Thyroid gland (tissue), 4 donors: ENCODE results near the gene PTPRU. TPM values are rescaled to one million over a fixed set of nuclear protein-coding genes. Genes with fewer than 3 reads are reported as not detected.

Experiments used
- DNase-seq, 2 donors: peaks; one replicate each; pipeline ENCODE4 v3.0.0-alpha.2; 2019
- H3K27ac ChIP-seq, 3 donors: fragments of 200-600 bp; sonication (generic); 1 replicate in 2 of 3; 2 replicates in 1 of 3; pipeline ENCODE4 v1.5.1; 2016 to 2019; ENCODE audit warnings: mild to moderate bottlenecking in 1 of 3, moderate library complexity in 1 of 3
- H3K27me3 ChIP-seq: fragments of 200-600 bp; sonication (generic); one replicate; pipeline ENCODE4 v1.5.1; 2019
- H3K36me3 ChIP-seq, 2 donors: fragments of 200-600 bp; sonication (generic); one replicate each; pipeline ENCODE4 v1.5.1; 2016 to 2019
- H3K4me1 ChIP-seq, 2 donors: fragments of 200-600 bp; sonication (generic); one replicate each; pipeline ENCODE4 v1.5.1; 2017 to 2019
- H3K4me3 ChIP-seq, 3 donors: fragments of 200-600 bp; sonication (generic); replicated peaks in 1 of 3; 1 replicate in 2 of 3; 2 replicates in 1 of 3; pipeline ENCODE4 v1.5.1; 2016; ENCODE audit warnings: mild to moderate bottlenecking in 1 of 3
- H3K9me3 ChIP-seq: fragments of 200-600 bp; sonication (generic); one replicate; pipeline ENCODE4 v1.5.1; 2017
- POLR2A ChIP-seq, 2 donors: fragments of 450-650 bp; IDR thresholded peaks; one replicate each; pipeline ENCODE4 v1.6.1; 2017; ENCODE audit warnings: antibody characterized with exemption in 2 of 2, mild to moderate bottlenecking in 2 of 2, moderate library complexity in 1 of 2
- WGBS, 2 donors: methylation state at CpG; one replicate each; pipeline ENCODE4 v1.1.5; 2017; 5-methylcytosine and 5-hydroxymethylcytosine counted together
- intact Hi-C: fragments of 100-400 bp; cut with DNase I; formaldehyde crosslinking; loops from one replicate; pipeline ENCODE4 v1.15.1; 2023
- total RNA-seq, 4 donors: library from RNA; depleted of rRNA; stranded (reverse); fragments of >200 nt; gene quantifications; one replicate each; pipeline ENCODE4 v1.2.3, GENCODE V29; 2016
- TF ChIP-seq, protein P1 (sequence below), 6 experiments: fragments of 200-600 bp in 3 of 6; fragments of 450-650 bp in 3 of 6; sonication (generic) in 3 of 6; IDR thresholded peaks; one replicate each; pipeline ENCODE4 v1.5.1; 2016 to 2019; ENCODE audit warnings: antibody characterized with exemption in 6 of 6, mild to moderate bottlenecking in 2 of 6, inconsistent platforms in 1 of 6, moderate library complexity in 1 of 6

PTPRU gene
- total RNA-seq, 4 donors from 2014 or later = 12.4 to 30.0 (median 17.9) TPM

DNA sequence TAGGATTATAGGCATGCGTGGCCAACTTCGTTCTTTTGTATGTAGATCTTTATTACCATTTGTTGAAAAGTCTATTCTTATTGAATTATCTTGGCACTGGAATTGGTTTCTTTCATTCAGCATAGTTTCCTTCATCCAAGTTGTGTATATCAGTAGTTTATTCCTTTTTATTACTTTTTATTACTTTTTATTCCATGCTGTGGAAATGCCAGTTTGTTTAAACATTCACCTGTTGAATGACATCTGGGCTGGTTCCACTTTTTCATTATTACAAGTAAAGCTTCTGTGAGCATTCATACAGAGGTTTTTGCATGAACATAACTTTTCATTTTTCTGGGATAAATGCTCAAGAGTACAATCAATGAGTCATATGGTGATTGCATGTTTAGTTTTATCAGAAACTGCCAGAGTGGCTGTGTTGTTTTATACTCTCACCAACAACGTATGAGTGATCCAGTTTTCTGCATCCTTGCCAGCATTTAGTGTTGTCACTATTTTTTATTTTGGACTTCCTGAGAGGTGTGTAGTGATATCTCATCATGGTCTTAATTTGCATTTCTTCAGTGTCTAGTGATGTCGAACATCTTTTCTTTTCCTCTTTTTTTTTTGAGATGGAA lies 28.6 kb downstream of the PTPRU start:
- DNase-seq = no peak
- Histone ChIP-seq H3K4me3 (no peak overlapping the region), H3K36me3 (no peaks in the 10 kb centered on the region), H3K27ac (no peak overlapping the region), H3K27me3 (no peaks in the 10 kb centered on the region), H3K4me1 (peaks cover 2 to 4% of the 10 kb centered on the region in 2 donors), H3K9me3 (no peaks in the 10 kb centered on the region)
- intact Hi-C loops = no loop called here
- 83 to 93% methylated on average over 4 of the region's 4 CpGs for WGBS, 2 donors
- TF ChIP-seq, protein P1, sequence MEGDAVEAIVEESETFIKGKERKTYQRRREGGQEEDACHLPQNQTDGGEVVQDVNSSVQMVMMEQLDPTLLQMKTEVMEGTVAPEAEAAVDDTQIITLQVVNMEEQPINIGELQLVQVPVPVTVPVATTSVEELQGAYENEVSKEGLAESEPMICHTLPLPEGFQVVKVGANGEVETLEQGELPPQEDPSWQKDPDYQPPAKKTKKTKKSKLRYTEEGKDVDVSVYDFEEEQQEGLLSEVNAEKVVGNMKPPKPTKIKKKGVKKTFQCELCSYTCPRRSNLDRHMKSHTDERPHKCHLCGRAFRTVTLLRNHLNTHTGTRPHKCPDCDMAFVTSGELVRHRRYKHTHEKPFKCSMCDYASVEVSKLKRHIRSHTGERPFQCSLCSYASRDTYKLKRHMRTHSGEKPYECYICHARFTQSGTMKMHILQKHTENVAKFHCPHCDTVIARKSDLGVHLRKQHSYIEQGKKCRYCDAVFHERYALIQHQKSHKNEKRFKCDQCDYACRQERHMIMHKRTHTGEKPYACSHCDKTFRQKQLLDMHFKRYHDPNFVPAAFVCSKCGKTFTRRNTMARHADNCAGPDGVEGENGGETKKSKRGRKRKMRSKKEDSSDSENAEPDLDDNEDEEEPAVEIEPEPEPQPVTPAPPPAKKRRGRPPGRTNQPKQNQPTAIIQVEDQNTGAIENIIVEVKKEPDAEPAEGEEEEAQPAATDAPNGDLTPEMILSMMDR (IDR thresholded peaks at IDR 0.05) = no peak
- TF ChIP-seq POLR2A (IDR thresholded peaks at IDR 0.05) = no peak

DNA sequence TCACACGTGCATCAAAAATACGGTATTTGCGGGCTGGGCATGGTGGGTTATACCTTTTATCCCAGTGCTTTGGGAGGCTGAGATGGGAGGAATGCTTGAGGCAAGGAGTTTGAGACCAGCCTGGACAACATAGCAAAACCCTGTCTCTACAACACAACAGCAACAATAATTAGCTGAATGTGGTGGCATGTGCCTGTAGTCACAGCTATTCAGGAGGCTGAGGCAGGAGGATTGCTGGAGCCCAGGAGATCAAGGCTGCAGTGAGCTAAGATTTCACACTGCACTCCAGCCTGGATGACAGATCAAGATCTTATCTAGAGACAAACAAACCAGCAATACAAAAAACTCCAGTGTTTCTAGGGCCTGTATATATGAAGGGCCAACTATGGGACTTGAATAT lies 30.6 kb downstream of the PTPRU start:
- TF ChIP-seq, protein P1 (IDR thresholded peaks at IDR 0.05) = no peak
- TF ChIP-seq POLR2A (IDR thresholded peaks at IDR 0.05) = no peak
- no peak overlapping the region for H3K27ac ChIP-seq
- DNase-seq = no peak
- H3K36me3 ChIP-seq = no peaks in the 10 kb centered on the region
- H3K27me3 ChIP-seq = no peaks in the 10 kb centered on the region
- no peaks in the 10 kb centered on the region for H3K9me3 ChIP-seq
- H3K4me1 ChIP-seq = peaks cover 7 to 9% of the 10 kb centered on the region in 2 donors
- 92 to 95% methylated on average over 3 of the region's 3 CpGs for WGBS, 2 donors
- no peak overlapping the region for H3K4me3 ChIP-seq
- intact Hi-C loops = no loop called here

DNA sequence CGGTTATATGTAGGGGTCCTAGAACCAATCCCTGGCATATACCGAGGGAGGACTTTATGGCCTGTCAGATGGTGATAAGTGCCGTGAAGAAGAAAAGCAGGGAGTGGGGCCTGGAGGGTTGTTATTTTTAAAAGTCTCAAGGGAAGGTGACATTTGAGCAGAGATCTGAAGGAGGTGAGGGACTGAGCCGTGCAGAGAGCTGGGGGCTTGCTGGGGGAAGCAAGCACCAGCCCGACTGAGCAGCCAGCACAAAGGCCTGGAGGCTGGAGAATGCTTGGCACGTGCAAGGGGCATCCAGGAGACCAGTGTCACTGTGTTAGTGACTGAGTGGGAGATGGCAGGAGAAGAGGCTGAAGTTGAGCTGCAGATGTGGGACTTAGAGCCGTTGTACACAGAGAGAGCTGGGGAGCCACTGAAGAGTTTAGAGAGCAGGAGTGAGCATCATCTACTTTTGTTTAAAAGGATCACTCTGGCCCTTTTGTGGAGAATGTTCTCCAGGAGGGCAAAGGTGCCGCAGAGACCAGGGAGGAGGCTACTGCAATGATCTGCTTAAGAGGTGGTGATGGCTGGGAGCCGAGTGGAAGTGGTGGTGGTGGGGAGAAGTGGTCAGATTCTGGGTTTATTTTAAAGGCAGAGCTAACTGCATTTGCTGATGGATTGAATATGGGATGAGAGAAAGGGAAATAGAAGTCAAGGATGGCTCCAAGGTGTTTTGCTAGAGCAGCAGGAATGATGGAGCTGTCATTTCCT lies 31.2 kb downstream of the PTPRU start:
- Histone ChIP-seq H3K4me1 (peaks cover 10% of the 10 kb centered on the region in 2 donors), H3K27ac (no peak overlapping the region), H3K36me3 (no peaks in the 10 kb centered on the region), H3K9me3 (no peaks in the 10 kb centered on the region), H3K27me3 (no peaks in the 10 kb centered on the region), H3K4me3 (no peak overlapping the region)
- 63 to 70% methylated on average over 9 of the region's 9 CpGs for WGBS, 2 donors
- intact Hi-C loops = no loop called here
- TF ChIP-seq, protein P1 (IDR thresholded peaks at IDR 0.05) = no peak
- TF ChIP-seq POLR2A (IDR thresholded peaks at IDR 0.05) = no peak
- DNase-seq = no peak

DNA sequence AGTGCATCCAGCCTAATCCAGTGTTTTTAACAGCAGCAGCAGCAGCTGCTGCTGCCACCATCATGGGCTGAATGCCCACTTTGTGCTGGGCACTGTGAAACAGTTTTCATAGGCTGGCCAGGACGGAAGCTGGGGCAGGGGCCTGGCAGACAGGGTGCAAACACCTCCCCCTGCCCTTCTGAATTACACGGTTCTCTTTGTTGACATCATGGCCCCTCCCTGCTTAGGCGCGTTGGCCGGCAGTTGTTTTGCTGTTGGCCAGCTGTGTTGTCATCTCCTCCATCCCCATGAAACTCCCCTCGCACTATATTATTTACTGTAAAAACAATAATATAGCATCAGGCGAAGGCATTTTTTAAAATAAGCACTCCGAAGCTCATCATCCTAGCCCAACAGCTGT lies 33.1 kb downstream of the PTPRU start:
- Histone ChIP-seq H3K4me1 (peaks cover 10% of the 10 kb centered on the region in 2 donors), H3K9me3 (no peaks in the 10 kb centered on the region), H3K36me3 (no peaks in the 10 kb centered on the region), H3K27ac (no peak overlapping the region), H3K27me3 (no peaks in the 10 kb centered on the region), H3K4me3 (no peak overlapping the region)
- no peak for DNase-seq
- TF ChIP-seq, protein P1 (IDR thresholded peaks at IDR 0.05) = no peak
- TF ChIP-seq POLR2A (IDR thresholded peaks at IDR 0.05) = no peak
- intact Hi-C loops = no loop called here
- WGBS, 2 donors = 80 to 81% methylated on average over 8 of the region's 8 CpGs

DNA sequence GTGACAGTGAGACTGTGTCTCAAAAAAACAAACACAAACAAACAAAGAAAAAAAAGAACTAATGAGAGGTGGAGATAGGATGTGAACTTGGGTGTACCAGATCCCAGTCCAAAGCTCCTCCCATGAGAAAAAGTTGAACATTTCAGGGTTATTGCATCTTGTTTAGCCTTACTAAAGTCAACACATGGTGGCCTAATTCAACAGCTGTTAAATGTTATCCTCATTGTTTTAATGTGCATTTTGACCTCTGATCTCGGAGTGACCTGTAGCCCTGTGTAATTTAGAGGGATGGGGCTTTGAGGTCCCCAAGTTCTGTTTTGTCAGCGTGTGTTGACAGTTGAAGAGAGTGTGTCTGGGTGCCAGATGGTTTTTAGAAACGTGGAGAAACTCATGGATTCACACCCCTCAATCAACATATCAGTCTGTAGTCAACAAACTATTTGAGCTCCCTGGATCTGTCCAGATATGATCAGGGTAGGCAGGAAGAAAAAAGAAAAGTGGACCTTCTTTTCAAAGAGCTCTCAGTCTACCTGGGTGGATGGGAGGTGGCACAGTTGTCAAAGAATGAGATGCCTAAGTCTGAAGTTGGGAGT lies 34.7 kb downstream of the PTPRU start:
- no peak for DNase-seq
- 67 to 74% methylated on average over 3 of the region's 3 CpGs for WGBS, 2 donors
- Histone ChIP-seq H3K9me3 (no peaks in the 10 kb centered on the region), H3K36me3 (no peaks in the 10 kb centered on the region), H3K4me3 (no peak overlapping the region), H3K4me1 (peaks cover 10% of the 10 kb centered on the region in 2 donors), H3K27ac (no peak overlapping the region), H3K27me3 (no peaks in the 10 kb centered on the region)
- TF ChIP-seq, protein P1 (IDR thresholded peaks at IDR 0.05) = no peak
- no peak for TF ChIP-seq POLR2A (IDR thresholded peaks at IDR 0.05)
- intact Hi-C loops = no loop called here
